ENCODE measurements around the gene YPEL4.

GRCh38 chr11:57626895-57627294 lies 22.8 kb downstream of the YPEL4 start:
- TF ChIP-seq, protein P1, sequence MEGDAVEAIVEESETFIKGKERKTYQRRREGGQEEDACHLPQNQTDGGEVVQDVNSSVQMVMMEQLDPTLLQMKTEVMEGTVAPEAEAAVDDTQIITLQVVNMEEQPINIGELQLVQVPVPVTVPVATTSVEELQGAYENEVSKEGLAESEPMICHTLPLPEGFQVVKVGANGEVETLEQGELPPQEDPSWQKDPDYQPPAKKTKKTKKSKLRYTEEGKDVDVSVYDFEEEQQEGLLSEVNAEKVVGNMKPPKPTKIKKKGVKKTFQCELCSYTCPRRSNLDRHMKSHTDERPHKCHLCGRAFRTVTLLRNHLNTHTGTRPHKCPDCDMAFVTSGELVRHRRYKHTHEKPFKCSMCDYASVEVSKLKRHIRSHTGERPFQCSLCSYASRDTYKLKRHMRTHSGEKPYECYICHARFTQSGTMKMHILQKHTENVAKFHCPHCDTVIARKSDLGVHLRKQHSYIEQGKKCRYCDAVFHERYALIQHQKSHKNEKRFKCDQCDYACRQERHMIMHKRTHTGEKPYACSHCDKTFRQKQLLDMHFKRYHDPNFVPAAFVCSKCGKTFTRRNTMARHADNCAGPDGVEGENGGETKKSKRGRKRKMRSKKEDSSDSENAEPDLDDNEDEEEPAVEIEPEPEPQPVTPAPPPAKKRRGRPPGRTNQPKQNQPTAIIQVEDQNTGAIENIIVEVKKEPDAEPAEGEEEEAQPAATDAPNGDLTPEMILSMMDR (IDR thresholded peaks at IDR 0.05): no peak
- TF ChIP-seq ZFX (IDR thresholded peaks at IDR 0.05; ENCODE audit: borderline replicate concordance): no peak

All from 22Rv1 (cell line).